Left ventricle myocardium superior (tissue), 1 donor: ENCODE data around the gene NR2F6. TPM values are rescaled to one million over a fixed set of nuclear protein-coding genes. Genes with fewer than 3 reads are reported as not detected.
A peak's percentile ranks its signal among the peaks of the same experiment; 100 is the strongest.

Experiments used
- ATAC-seq: fragments of 200-7000 bp; cut with Tn5 transposase; one replicate; pipeline ENCODE4 v1.9.1; 2020; ENCODE audit warnings: mild to moderate bottlenecking, moderate library complexity
- DNase-seq: peaks from one replicate; pipeline ENCODE4 v3.0.0-alpha.2; 2020
- intact Hi-C: fragments of 100-400 bp; cut with micrococcal nuclease; formaldehyde crosslinking; loops from one replicate; pipeline ENCODE4 v1.11.0; 2022
- total RNA-seq: library from RNA; stranded (reverse); fragmentation: NEBNext Ultra II Directional; extraction: Animal tissue kit (Norgen Biotek cat#: 25700); gene quantifications from one replicate; pipeline ENCODE4 v1.2.1, GENCODE V29; 2021
- donor health status: DM: no; HTN: yes; CAD: no; lungs with severe emphysema.

The NR2F6 gene
- total RNA-seq, 1 donor from 2014 or later, result 82.4 TPM

DNA sequence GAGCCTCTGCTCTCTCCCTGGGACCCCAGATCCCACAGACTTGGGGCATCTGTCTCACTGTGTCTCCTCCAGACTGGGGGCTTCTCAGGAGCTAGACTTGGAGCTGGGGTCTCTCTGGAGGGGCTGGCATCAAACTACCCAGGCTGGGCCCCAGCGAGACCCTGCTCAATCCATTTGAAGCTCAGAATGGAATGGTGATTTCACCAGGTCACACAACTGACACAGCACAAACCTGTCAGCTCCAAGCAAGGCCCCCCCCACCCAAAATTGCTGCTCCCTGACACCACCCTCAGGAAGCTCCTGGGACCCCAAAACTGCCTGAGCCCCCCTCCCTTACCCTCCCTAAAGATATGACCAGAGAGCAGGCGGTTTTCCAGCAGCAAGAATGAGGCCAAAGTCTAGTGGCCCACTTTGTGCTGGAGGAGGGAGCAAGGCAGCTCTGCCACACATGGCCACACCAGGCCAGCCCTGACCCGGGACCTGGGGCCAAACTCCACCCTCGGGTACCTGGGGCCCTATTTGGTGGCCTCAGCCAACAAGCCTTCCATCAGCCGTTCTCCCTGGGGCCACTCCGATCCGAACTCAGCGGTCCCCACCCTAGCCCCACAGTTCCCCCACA lies 2.4 kb downstream of the NR2F6 start:
- intact Hi-C loops, result no loop called here
- DNase-seq, result no peak
- no peak for ATAC-seq

DNA sequence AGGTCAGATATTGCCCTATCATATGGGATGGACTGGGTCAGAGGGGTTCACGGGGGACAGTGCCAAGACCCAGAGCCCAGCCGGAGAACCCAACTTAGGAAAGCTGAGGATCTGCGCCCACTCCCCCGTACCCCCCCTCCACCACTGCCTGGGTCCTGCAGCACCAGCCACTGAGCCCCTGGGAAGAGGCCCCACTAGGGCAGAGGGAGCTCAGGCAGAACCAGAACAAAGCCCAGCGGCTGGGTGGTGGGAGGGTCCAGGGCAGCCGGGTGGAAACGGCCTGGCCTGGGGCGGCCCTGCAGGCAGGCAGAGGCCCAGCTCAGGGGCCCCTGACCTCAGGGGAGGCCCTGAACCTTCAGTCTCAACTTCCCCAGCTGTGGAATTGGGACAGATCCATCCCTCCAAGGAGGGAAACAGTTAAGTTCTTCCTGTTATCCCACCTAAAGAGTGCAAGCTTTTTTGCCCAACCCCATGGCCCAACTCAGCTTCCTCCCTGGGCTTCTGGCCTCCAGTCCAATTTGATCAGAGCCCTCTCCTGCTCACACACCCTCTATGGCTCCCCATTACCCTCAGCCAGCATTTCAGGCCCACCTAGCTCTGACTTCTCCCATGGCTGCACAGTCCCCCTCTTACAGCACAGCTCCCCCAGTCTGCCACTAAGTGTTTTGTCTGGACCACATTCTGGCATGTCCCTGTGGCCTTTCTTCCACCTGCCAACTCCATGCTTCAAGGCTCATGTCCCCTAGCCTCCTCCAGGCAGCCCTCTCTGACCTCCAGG lies 3.1 kb downstream of the NR2F6 start:
- DNase-seq (no peak), ATAC-seq (no peak)
- intact Hi-C loops, result no loop called here

DNA sequence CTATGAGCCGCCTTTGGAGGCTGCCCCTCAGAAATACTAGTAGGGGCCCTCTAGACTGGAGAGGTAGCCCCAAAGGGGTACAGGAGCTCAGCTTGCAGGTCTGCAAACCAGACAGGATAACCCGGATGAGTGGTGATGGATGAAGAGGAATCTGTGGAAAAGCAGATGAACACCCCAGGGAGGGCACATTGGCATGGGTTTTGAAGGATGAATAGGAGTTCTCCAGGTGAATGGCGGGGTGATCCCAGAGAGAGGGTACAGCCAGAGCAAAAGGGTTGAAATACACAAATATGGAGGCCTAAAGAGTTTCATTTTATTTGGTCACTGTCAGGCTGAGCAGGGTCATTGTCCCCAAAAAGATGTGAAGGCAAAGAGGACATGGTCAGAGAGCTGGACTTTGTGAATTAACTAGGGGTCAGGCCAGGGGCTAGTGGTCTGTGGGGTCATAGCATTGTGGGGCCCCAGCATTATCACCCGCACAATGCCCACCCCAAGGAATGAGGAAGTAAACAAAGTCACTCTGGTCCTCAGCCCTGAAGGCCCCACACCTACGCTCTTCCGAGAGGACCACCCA lies 4.8 kb downstream of the NR2F6 start:
- intact Hi-C loops, result no loop called here
- ATAC-seq (no peak), DNase-seq (no peak)

DNA sequence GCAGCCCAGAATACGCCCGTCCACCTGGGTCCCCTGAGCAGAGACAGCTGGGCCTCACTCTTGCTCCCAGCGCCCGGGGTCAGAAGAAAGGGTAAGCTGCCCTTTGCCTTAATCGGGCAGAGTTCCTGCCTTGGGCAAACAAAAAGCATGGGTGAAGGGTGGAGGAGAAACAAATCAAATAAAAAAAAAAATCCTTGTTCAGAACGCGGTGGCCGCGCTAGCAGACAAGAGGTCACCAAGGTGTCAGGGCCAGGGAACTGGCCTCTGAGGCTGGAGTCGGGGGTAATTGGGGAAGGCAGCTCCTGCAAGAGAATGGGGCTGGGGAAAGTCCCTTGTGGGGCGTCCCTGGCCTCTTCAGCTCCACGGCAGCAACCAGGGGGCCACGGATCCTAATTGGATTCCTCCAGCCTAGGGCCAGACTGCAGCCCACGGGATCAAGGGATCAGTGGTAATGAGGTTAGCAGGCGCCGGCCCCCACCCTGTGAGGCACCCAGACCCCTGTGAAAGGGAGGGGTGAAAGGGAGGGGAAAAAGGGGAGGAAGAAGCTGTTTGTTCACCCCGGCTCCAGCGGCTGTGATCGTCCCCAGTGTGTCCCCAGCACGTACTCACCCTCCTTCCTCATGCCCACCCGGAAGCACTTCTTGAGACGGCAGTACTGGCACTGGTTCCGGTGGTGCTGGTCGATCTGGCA lies 5.5 kb downstream of the NR2F6 start:
- ATAC-seq (no peak), DNase-seq (no peak)
- intact Hi-C loops, result no loop called here

DNA sequence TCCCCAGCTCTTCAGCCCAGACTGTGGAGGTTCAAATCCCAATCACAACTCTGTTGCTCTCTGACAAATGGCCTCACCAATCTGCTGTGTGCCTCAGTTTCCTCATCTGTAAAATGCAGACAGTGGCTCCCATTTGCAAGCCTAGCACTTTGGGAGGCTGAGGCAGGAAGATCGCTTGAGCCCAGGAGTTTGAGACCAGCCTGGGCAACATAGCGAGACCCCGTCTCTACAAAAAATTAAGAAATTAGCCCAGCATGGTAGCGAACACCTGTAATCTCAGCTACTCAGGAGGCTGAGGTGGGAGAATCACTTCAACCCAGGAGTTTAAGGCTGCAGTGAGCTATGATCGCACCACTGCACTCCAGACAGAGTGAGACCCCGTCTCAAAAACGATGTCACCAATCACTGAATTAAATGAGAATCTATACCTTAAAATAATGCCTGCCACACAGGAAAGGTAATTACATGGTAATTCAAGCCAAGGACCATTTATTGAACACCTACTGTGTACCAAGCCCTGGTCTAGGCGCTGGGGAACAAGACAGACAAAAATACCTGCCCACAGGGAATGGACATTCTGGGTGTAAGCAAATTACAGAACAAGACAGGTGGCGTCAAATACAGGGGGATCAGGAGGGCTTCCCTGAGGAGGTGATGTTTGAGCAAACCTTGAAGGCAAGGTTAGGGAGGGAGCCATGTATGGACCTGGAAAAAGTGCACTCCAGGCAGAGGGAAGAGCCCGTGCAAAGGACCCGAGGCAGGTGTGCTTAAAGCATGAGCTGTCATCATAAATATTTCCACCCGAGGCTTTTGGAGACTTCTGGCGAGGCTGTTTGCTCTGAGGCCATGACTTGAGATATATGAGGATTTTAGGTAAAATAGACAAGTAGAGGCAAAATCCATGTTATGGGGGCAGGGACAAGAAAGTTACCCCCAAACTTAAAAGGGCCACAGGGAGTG lies 7.7 kb downstream of the NR2F6 start:
- ATAC-seq, result no peak
- intact Hi-C loops, result no loop called here
- no peak for DNase-seq

DNA sequence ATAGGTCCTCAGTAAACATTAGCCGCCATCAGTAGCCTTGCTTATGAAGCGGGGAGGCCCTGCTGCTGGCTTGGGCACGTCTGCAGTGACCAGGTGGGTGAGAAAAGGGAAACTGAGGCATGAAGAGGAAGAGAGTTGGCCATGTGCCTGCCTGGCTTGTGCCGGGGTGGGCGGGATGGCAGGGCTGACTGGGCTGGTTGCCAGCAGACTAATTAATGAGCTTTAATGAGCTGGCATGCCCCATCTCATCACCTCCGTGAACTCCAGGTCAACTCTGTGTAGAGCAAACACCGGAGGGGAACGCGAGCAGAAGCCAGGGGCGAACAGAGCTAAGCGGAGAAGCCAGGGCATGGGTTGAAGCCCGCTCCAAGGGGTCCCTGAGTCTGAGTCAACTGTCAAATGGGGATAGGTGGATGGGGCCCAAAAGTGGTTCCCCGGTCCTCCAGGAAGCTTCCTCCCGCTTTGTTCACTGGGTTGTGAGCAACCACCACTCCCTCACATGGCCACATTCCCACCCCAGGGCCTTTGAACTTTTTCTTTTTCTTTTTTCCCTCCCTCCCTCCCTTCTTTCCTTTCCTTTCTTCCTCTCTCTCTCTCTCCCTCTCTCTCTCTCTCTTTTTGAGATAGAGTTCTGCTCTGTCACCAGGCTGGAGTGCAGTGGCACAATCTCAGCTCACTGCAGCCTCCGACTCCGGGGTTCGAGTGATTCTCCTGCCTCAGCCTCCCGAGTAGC lies 8.7 kb downstream of the NR2F6 start:
- intact Hi-C loops, result no loop called here
- no peak for ATAC-seq
- no peak for DNase-seq

DNA sequence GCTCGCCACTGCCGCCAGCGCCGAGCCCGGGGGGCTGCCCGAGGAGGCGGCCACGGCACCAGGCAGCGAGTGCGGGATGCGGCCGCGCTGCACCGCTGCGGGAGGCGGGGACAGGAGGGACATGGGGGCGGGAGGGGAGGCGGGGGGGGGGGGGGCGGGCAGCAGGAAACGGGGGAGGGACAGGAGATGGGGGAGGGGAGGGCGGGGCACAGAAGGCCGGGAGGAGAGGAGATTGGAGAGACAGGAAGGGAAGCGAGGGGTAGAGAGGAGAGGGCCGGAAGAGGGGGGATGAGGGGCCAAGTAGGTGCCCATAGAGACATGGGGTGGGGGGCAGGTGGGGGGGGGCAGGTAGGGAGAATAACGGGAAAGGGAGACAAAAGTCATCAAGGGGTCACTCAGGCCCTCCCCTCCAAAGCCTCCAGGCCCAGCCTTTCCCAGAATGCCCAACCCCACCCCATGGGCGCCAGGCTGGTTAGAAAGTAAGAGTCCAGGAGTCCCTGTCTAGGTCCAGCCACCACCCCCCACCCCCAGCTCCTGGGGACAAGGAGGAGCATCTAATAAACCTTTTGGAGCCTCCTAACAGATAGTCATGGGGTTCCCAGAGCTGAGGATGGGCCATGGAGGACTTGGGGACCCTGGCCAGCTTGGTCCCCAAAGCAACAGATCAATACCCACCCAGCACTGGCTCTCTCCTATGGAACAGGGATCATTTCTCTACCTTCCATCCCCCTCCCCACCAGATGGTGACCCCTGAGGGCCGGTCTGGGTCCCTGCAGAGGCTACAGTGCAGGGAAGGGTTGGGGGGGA lies 9.5 kb downstream of the NR2F6 start:
- DNase-seq (no peak), ATAC-seq (peak; percentile 30)
- intact Hi-C loops, result no loop called here

DNA sequence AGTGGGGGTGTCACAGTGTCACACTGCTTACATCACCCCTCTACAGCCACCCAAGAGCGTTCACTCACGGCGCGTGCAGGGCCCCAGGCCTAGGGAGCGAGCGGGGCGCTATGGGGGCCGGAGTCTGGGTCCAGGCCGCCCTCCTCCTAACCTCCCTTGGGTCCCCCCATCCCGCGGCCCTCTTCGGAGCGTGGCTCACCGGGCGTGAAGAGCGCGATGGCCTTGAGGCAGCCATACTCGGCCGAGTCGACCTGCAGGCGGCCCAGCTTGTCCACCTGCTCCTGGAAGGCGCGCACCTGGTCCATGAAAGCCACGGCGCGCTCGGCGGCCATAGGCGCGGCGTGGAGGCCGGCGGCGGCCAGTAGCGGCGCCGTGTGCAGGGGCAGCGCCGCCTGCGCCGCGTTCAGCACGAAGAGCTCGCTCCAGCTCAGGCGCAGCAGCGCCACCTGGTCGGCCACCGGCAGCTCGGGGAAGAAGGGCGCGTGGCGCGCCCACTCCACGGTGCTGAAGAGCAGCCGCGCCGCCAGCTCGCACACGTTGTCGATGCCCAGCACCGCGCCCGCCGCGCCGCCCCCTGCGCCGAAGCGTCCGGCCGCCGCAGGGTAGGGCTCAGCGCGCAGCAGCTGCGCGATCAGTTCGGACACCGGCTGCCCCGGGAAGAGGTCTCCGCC lies 10.3 kb downstream of the NR2F6 start:
- intact Hi-C loops, result no loop called here
- peak; percentile 90 for ATAC-seq
- peak; percentile 88 for DNase-seq

DNA sequence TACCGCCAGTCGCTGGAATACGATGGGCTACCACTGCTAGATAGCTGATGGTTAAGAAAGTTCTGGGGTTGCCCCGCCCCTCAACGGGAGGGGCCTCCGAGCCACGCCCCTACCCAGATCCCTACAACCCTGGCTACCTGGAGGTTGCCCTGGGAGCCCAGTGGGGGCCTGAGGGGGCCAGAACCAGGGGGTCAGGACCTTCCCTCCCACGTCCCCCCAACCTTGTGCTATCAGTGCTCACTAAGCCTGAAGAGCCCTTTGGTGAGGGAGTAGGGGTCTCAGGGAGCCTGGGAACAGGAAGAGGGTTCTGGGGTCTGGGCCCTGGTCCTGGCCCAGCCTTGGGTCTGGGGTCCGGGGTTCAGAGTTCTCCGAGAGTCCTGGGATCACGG lies 10.8 kb downstream of the NR2F6 start:
- DNase-seq (peak; percentile 70), ATAC-seq (peak; percentile 73)
- intact Hi-C loops, result no loop called here

DNA sequence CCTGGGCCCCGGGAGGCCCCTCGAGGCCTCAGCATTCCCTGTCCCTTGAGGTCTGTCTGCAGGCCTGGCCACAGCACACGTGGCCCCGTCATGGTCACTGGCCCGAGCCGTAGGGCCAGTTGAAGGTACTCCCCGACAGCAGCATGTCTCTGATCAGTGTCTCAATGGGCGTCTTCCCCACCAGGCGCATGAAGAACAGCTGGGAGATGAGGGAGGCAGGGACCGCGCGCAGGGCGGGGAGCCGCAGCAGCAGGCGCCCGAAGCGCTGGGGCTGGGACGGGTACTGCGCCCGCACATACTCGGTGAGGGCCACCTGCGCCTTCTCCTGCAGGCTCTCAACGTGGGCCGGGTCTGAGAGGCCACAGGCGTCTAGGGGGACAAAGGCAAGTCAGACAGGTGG lies 13.5 kb downstream of the NR2F6 start:
- DNase-seq (no peak), ATAC-seq (no peak)
- intact Hi-C loops, result no loop called here

DNA sequence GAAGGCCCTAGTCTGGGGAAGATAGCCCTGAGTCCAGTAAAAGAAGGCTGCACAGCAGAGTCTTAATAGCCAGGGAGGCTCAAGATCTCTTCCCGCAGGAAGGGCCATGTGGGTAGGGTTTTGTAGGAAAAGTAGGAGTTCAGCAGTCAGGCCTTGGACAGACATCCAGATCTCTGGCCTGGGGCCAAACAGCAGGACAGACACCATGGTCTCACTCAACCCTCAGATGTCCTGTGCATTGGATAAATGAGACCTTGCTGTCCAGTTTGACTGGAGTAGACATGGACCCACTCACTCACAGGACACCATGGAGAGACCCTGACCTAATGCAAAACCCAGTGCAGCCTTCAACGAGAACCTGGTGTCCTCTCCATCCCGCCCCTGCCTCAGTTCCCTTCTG lies 15.8 kb downstream of the NR2F6 start:
- ATAC-seq, result no peak
- intact Hi-C loops, result no loop called here
- peak; percentile 30 for DNase-seq

DNA sequence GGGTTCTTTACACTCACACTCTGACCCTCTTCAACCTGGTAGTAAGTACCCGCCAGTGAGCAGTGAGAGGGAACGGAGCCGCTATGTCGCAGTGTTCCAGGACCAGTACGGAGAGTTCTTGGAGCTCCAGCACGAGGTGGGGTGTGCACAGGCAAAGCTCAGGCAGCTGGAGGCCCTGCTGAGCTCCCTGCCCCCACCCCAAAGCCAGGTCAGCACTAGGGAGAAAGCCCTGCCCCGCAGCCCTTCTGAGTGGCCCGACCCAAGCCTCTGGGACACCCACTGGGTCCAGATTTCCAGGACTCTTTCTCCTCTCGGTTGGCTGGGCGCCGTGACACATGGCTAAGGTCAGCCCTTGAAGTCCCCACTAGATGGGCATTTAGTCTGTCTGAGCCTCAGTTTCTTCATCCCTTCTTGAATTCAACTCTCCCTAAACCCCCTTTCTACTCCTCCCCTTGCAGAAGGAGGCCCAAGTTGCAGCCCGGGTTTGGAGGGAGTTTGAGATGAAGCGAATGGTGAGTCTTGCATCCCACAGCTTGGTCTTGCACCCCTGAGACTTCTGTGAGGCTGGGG lies 17.8 kb downstream of the NR2F6 start:
- no peak for ATAC-seq
- DNase-seq, result peak; percentile 33
- intact Hi-C loops, result no loop called here

DNA sequence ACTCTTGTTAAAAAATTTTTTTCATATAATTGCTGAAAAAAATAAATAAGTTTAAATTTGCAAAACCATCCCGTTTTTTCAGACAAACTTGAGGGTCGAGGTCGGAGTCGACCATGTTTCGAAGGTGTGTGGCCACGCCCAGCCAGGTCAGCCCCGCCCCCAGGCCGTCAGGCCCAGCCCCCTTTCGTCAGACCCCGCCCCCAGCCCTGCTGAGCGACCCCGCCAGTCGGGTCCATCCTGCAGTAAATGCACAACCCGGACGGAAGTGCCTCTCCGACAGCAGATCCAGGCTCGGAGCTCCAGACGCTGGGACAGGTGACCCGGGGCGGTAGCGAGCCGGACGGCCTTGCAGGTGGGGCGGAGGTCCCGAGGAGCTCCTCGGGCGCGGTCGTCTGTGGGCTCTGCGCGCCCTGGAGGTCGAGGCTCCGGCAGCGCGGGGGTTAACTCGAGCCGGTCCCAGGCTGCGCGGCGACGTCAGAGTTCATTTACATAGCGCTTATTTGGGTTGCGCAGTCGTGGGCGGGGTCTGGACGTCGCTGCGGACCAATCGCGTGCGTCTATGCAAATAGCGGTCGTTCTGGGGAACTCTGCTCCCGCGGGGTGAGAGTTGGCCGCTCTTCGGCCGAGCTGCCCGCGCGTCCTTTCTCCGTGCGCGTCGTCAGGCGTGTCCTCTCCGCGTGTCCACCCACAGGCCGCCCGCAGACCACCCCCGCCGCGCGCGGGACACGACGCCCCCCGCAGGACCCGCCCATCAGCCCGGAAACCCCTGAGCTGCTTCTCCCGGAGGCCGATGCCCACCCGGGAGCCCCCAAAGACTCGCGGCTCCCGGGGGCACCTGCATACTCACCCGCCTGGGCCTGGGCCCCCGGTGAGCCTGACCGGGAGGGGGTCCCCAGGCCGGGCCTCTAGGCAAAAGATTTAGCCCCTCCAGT lies 19.5 kb downstream of the NR2F6 start, which contains the start of gene OCEL1:
TSS of gene OCEL1 (plus strand) at position 225 of the 932 bp plus-strand sequence. CDS start at position 247, 22 bp downstream.
- ATAC-seq, result peak; percentile 96
- DNase-seq, result peak; percentile 100
- intact Hi-C loops, result no loop called here

DNA sequence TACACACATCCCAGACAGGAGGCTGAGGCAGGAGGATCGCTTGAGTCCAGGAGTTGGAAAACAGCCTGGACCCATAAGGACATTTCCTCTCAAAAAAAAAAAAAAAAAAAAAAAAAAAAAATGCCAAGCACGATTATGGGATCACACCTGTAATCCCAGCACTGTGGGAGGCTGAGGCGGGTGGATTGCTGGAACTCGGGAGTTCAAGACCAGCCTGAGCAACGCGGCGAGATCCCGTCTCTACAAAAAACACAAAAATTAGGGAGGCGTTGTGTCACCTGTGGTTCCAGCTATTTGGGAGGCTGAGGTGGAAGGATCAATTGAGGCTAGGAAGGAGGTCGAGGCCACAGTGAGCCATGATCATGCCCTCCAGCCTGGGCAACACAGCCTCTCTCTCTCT lies 20.7 kb downstream of the NR2F6 start:
- DNase-seq (no peak), ATAC-seq (no peak)
- intact Hi-C loops, result no loop called here

DNA sequence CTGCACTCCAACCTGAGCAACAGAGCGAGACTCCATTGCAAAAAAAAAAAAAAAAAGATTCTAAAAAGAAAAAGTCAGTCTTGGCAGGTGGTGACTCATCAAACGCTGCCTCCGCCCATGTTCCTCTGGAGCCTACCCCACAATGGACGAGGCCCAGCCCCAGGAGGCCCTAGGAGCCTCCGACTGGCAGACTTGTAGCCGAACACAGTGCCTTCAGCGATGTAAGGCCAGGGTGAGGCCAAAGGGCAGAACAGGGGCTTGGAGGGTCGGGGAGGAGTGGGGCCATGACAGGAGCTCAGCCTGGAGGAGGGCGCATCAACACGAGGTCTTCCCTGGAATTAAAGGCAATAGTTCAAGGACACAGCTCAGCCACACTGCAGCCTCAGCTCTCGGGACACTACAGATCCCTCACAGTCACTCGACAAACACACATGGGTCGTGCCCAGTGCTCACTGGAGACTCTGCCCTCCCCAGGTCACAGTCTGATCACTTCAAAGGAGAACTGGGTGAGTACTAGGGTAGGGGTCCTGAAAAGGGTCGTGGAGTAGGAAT lies 25.4 kb downstream of the NR2F6 start:
- ATAC-seq (peak; percentile 6), DNase-seq (peak; percentile 48)
- intact Hi-C loops, result no loop called here
